Heart left ventricle (tissue), 13 donors: ENCODE data around the gene MIS18A.

ENCODE experiments used
- POLR2A ChIP-seq, 2 donors: fragments of 450-650 bp; IDR thresholded peaks; one replicate each; pipeline ENCODE4 v1.6.1; 2017; ENCODE audit warnings: antibody characterized with exemption in 2 of 2, mild to moderate bottlenecking in 2 of 2, moderate library complexity in 2 of 2
- TF ChIP-seq, protein P1 (sequence below), 12 donors: fragments of 200-600 bp; sonication (generic) in 4 of 12; IDR thresholded peaks; one replicate each; pipeline versions ENCODE4 v1.5.0 to v1.8.0; 2018 to 2022; ENCODE audit warnings: antibody characterized with exemption in 12 of 12, mild to moderate bottlenecking in 5 of 12
- donor health status: ischemic (EF 13 %, LVEDD 7.1; RV severe dilation, severe dysfunction).
- donor health status: DM: no; HTN: yes; CAD: no.
- donor health status: DM: no; HTN: no; CAD: no.
- donor health status: ischemic (EF 25% LVEDD 6.9; RV normal size, moderate dysfunction).
- donor health status: ischemic (EF 25% LVEDD 5.7; RV mildly dilated, moderate dysfunction).
- donor health status: ischemic (EF 35%, LVEDD 5.7; RV mildly dilated, moderate dysfunction).
- donor health status: nonischemic (EF 11% LVEDD 7.7; RV severe dilation, severe dysfunction).
- donor health status: DM: yes; HTN: yes; CAD: no.
- donor health status: PGD.
- donor health status: ischemic (EF 29% LVEDD 5.4; RV normal size, mild dysfunction).
- donor health status: nonischemic (EF 23%, LVEDD 6.1; RV moderate dilation, normal function).

DNA sequence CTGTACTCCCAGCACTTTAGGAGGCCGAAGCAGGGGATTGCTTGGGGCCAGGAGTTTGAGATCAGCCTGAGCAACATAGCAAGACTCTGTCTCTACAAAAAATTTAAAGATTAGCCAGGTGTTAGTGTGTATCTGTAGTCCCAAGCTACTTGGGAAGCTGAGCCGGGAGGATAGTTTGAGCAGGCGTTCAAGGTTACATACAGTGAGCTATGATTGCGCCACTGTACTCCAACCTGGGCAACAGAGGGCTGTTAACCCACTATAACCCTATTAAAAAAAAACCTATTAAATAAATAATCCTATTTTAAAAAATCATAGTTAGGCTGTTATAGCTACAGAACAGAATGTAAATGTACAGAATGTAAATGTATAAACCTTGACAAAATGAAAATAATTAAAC is 2.2 kb downstream of the MIS18A start:
- TF ChIP-seq, protein P1, sequence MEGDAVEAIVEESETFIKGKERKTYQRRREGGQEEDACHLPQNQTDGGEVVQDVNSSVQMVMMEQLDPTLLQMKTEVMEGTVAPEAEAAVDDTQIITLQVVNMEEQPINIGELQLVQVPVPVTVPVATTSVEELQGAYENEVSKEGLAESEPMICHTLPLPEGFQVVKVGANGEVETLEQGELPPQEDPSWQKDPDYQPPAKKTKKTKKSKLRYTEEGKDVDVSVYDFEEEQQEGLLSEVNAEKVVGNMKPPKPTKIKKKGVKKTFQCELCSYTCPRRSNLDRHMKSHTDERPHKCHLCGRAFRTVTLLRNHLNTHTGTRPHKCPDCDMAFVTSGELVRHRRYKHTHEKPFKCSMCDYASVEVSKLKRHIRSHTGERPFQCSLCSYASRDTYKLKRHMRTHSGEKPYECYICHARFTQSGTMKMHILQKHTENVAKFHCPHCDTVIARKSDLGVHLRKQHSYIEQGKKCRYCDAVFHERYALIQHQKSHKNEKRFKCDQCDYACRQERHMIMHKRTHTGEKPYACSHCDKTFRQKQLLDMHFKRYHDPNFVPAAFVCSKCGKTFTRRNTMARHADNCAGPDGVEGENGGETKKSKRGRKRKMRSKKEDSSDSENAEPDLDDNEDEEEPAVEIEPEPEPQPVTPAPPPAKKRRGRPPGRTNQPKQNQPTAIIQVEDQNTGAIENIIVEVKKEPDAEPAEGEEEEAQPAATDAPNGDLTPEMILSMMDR (IDR thresholded peaks at IDR 0.05): no peak
- no peak for TF ChIP-seq POLR2A (IDR thresholded peaks at IDR 0.05)
